Measurements from ENCODE around the gene MDN1. TPM values are rescaled to one million over a fixed set of nuclear protein-coding genes. Genes with fewer than 3 reads are reported as not detected.
"Not testable (repeated sequence)": the region's sequence is repeated elsewhere in the genome, so short reads cannot be mapped to it uniquely, and the experiment has no call there.

Gene MDN1
- total RNA-seq, 1 experiment from 2014 or later, result 53.6 TPM

DNA sequence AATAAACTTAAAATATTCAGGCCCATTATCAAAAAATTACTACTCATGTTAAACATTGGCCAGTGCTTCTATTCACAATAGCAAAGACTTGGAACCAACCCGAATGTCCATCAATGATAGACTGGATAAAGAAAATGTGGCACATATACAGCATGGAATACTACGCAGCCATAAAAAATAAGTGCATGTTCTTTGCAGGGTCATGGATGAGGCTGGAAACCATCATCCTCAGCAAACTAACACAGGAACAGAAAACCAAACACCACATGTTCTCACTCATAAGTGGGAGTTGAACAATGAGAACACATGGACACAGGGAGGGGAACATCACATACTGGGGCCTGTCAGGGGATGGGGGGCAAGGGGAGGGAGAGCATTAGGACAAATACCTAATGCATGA lies 88.3 kb downstream of the MDN1 start:
- intact Hi-C loops (cut with micrococcal nuclease); DNase-seq (ENCODE audit: low read depth, low spot score): not testable (repeated sequence)

DNA sequence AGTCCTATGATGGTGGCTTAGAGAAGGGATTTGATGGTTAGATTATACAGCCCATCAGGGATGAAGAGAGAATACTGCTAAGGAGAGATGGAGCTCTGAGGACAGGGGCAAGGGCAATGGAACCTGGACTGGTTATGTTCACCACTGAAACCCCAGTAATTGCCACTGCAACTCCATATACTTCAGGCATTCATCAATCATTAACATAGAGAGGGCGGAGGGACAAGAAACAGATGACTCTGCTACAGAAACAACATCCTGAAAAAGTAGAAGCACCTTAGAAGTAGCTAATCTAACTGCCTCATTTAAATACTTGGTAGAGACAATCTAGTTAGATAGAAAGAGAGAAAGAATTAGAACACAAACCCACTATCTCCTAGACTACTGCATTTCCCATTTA lies 89.8 kb downstream of the MDN1 start:
- ChIA-PET POLR2A (no interaction called here), CTCF (no interaction called here)
- intact Hi-C loops (cut with micrococcal nuclease), result no loop called here

More for the DNA sequence above, 88.3 kb downstream of the MDN1 start:
- H3K4me2 ChIP-seq (ENCODE audit: low read length); CTCF ChIA-PET; POLR2A ChIA-PET; H3K4me3 ChIP-seq (replicated peaks in 1 of 2; ENCODE audit: low read depth in 1 of 2, low read length in 2 of 2); H3K9me3 ChIP-seq (ENCODE audit: control insufficient read depth in 1 of 2, insufficient read depth in 1 of 2, low read depth in 1 of 2, low read length in 2 of 2); ATAC-seq; H3K9ac ChIP-seq (ENCODE audit: low read length); H3K79me2 ChIP-seq (ENCODE audit: insufficient read depth, low read length); H3K27ac ChIP-seq (ENCODE audit: low read depth, low read length); H3K4me1 ChIP-seq (ENCODE audit: control insufficient read depth in 1 of 2, insufficient read depth in 2 of 2, low read length in 2 of 2); BruUV-seq (replicated peaks); H3K27me3 ChIP-seq (ENCODE audit: insufficient read depth, low read length); H2AFZ ChIP-seq (ENCODE audit: low read depth, low read length, poor library complexity, severe bottlenecking); H3K9me2 ChIP-seq (ENCODE audit: insufficient read depth); H4K20me1 ChIP-seq (ENCODE audit: insufficient read depth); RAD21 ChIA-PET (ENCODE audit: low non-redundant PET in 1 of 2, low total read pairs in 2 of 2, uncharacterized antibody in 2 of 2, unreplicated experiment in 2 of 2): not testable (repeated sequence)
- peaks cover 43 to 63% of the 10 kb centered on the region in 2 experiments for H3K36me3 ChIP-seq (ENCODE audit: control insufficient read depth in 1 of 2, insufficient read depth in 2 of 2, low read length in 2 of 2)

GRCh38 chr6:89727501-89727900 lies 92.1 kb downstream of the MDN1 start:
- no peaks in the 10 kb centered on the region for H3K9me3 ChIP-seq (ENCODE audit: control insufficient read depth in 1 of 2, insufficient read depth in 1 of 2, low read depth in 1 of 2, low read length in 2 of 2)
- no peaks in the 10 kb centered on the region for H3K27me3 ChIP-seq (ENCODE audit: insufficient read depth, low read length)
- DNase-seq (ENCODE audit: low read depth, low spot score), result no peak
- H3K36me3 ChIP-seq (ENCODE audit: control insufficient read depth in 1 of 2, insufficient read depth in 2 of 2, low read length in 2 of 2), result peaks cover 52 to 76% of the 10 kb centered on the region in 2 experiments
- intact Hi-C loops (cut with micrococcal nuclease), result no loop called here
- H3K9me2 ChIP-seq (ENCODE audit: insufficient read depth), result no peaks in the 10 kb centered on the region
- no peak for ATAC-seq
- H3K4me3 ChIP-seq (replicated peaks in 1 of 2; ENCODE audit: low read depth in 1 of 2, low read length in 2 of 2), result no peak overlapping the region
- no peaks in the 10 kb centered on the region for H4K20me1 ChIP-seq (ENCODE audit: insufficient read depth)
- CTCF ChIA-PET, result no interaction called here
- no peak overlapping the region for H3K4me2 ChIP-seq (ENCODE audit: low read length)
- no peaks in the 10 kb centered on the region for H3K4me1 ChIP-seq (ENCODE audit: control insufficient read depth in 1 of 2, insufficient read depth in 2 of 2, low read length in 2 of 2)
- no TSS peak for BruUV-seq (replicated peaks)
- RAD21 ChIA-PET (ENCODE audit: low non-redundant PET in 1 of 2, low total read pairs in 2 of 2, uncharacterized antibody in 2 of 2, unreplicated experiment in 2 of 2), result no interaction called here
- peaks cover 3% of the 10 kb centered on the region; the same call in 1 of the 2 replicates for H3K79me2 ChIP-seq (ENCODE audit: insufficient read depth, low read length)
- no peak overlapping the region for H2AFZ ChIP-seq (ENCODE audit: low read depth, low read length, poor library complexity, severe bottlenecking)
- POLR2A ChIA-PET, result no interaction called here
- no peak overlapping the region for H3K9ac ChIP-seq (ENCODE audit: low read length)
- no peak overlapping the region for H3K27ac ChIP-seq (ENCODE audit: low read depth, low read length)
- TF ChIP-seq EZH2phosphoT487 (IDR thresholded peaks at IDR 0.05; ENCODE audit: borderline replicate concordance) (no peak), EGR1 (IDR thresholded peaks at IDR 0.05; ENCODE audit: low read depth) (no peak), REST (IDR thresholded peaks at IDR 0.05; ENCODE audit: low read depth) (no peak), ZNF274 (IDR thresholded peaks at IDR 0.05; ENCODE audit: low read depth, low read length) (no peak), ZFX (IDR thresholded peaks at IDR 0.05) (no peak), JUND (IDR thresholded peaks at IDR 0.05) (no peak), CTCF (IDR thresholded peaks at IDR 0.05 in 2 of 3, conservative IDR thresholded peaks at IDR 0.05 in 1 of 3; ENCODE audit: borderline replicate concordance in 1 of 3, insufficient read depth in 1 of 3, low read depth in 2 of 3, low read length in 2 of 3) (no peak)

More for the DNA sequence above, 89.8 kb downstream of the MDN1 start:
- Histone ChIP-seq H3K9me2 (ENCODE audit: insufficient read depth) (no peaks in the 10 kb centered on the region), H4K20me1 (ENCODE audit: insufficient read depth) (no peaks in the 10 kb centered on the region), H3K4me2 (ENCODE audit: low read length) (no peak overlapping the region), H3K27ac (ENCODE audit: low read depth, low read length) (no peak overlapping the region), H3K36me3 (ENCODE audit: control insufficient read depth in 1 of 2, insufficient read depth in 2 of 2, low read length in 2 of 2) (peaks cover 48 to 74% of the 10 kb centered on the region in 2 experiments), H3K9me3 (ENCODE audit: control insufficient read depth in 1 of 2, insufficient read depth in 1 of 2, low read depth in 1 of 2, low read length in 2 of 2) (no peaks in the 10 kb centered on the region), H2AFZ (ENCODE audit: low read depth, low read length, poor library complexity, severe bottlenecking) (no peak overlapping the region), H3K4me3 (replicated peaks in 1 of 2; ENCODE audit: low read depth in 1 of 2, low read length in 2 of 2) (no peak overlapping the region), H3K27me3 (ENCODE audit: insufficient read depth, low read length) (no peaks in the 10 kb centered on the region), H3K79me2 (ENCODE audit: insufficient read depth, low read length) (peaks cover 3% of the 10 kb centered on the region; the same call in 1 of the 2 replicates), H3K4me1 (ENCODE audit: control insufficient read depth in 1 of 2, insufficient read depth in 2 of 2, low read length in 2 of 2) (no peaks in the 10 kb centered on the region), H3K9ac (ENCODE audit: low read length) (no peak overlapping the region)
- RAD21 ChIA-PET (ENCODE audit: low non-redundant PET in 1 of 2, low total read pairs in 2 of 2, uncharacterized antibody in 2 of 2, unreplicated experiment in 2 of 2), result no interaction called here
- DNase-seq (ENCODE audit: low read depth, low spot score), result no peak
- no peak for TF ChIP-seq ELF1 (IDR thresholded peaks at IDR 0.05; ENCODE audit: borderline replicate concordance, low read depth)
- no peak for TF ChIP-seq RAD21 (IDR thresholded peaks at IDR 0.05; ENCODE audit: low read depth)
- TF ChIP-seq SP1 (IDR thresholded peaks at IDR 0.05; ENCODE audit: low read depth), result no peak
- TF ChIP-seq ZNF274 (IDR thresholded peaks at IDR 0.05; ENCODE audit: low read depth, low read length), result no peak
- BruUV-seq (replicated peaks), result no TSS peak
- ATAC-seq, result no peak
